Measurements from ENCODE around the gene CDH16. TPM values are rescaled to one million over a fixed set of nuclear protein-coding genes. Genes with fewer than 3 reads are reported as not detected.
A peak's percentile ranks its signal among the peaks of the same experiment; 100 is the strongest.

The CDH16 gene
- total and polyA plus RNA-seq, 2 of the 13 experiments (the other 11 are each of a cell fraction or from before 2014, with no cell fraction given), result 2.7 to 3.9 TPM

GRCh38 chr16:66918803-66919568, at the start of gene CDH16 (continued):
- no peak for TF ChIP-seq ZNF609 (CRISPR knock-in tag; IDR thresholded peaks at IDR 0.05; ENCODE audit: borderline replicate concordance)
- TF ChIP-seq ZBTB7A (CRISPR knock-in tag; IDR thresholded peaks at IDR 0.05), result 0 out of 2 replicates have a peak, but pooled peaks have one; percentile 7
- TF ChIP-seq KMT2A (CRISPR knock-in tag; IDR thresholded peaks at IDR 0.05), result 0 out of 2 replicates have a peak, but pooled peaks have one; percentile 1
- TF ChIP-seq TAF1 (CRISPR knock-in tag; IDR thresholded peaks at IDR 0.05), result peak; percentile 36; the same call in 1 of the 2 replicates
- 0 out of 2 replicates have a peak, but pooled peaks have one; percentile 15 for TF ChIP-seq ZNF788 (CRISPR knock-in tag; IDR thresholded peaks at IDR 0.05; ENCODE audit: borderline replicate concordance)
- TF ChIP-seq SOX6 (IDR thresholded peaks at IDR 0.05), result no peak
- TF ChIP-seq SOX6 (CRISPR knock-in tag; IDR thresholded peaks at IDR 0.05), result peak; percentile 13; the same call in 1 of the 2 replicates
- TF ChIP-seq PHF20 (CRISPR knock-in tag; IDR thresholded peaks at IDR 0.05), result 0 out of 2 replicates have a peak, but pooled peaks have one; percentile 33
- TF ChIP-seq ZNF281 (CRISPR knock-in tag; IDR thresholded peaks at IDR 0.05; ENCODE audit: borderline replicate concordance), result peak; percentile 80
- peak; percentile 64 for TF ChIP-seq ZFX (CRISPR knock-in tag; IDR thresholded peaks at IDR 0.05; ENCODE audit: low read depth)
- TF ChIP-seq ZSCAN22 (CRISPR knock-in tag; IDR thresholded peaks at IDR 0.05), result peak; percentile 97
- 0 out of 2 replicates have a peak, but pooled peaks have one; percentile 7 for TF ChIP-seq ARID5B (CRISPR knock-in tag; IDR thresholded peaks at IDR 0.05)
- TF ChIP-seq FOXC1 (CRISPR knock-in tag; IDR thresholded peaks at IDR 0.05; ENCODE audit: borderline replicate concordance), result peak; percentile 79; the same call in 1 of the 2 replicates
- TF ChIP-seq CTCF (CRISPR knock-in tag; IDR thresholded peaks at IDR 0.05), result 0 out of 2 replicates have a peak, but pooled peaks have one; percentile 8

All from HepG2 (cell line).